ENCODE measurements around the gene HINT2. TPM values are rescaled to one million over a fixed set of nuclear protein-coding genes. Genes with fewer than 3 reads are reported as not detected.

The HINT2 gene
- total RNA-seq, 2 donors from 2014 or later, result 31.3 to 35.0 TPM

DNA sequence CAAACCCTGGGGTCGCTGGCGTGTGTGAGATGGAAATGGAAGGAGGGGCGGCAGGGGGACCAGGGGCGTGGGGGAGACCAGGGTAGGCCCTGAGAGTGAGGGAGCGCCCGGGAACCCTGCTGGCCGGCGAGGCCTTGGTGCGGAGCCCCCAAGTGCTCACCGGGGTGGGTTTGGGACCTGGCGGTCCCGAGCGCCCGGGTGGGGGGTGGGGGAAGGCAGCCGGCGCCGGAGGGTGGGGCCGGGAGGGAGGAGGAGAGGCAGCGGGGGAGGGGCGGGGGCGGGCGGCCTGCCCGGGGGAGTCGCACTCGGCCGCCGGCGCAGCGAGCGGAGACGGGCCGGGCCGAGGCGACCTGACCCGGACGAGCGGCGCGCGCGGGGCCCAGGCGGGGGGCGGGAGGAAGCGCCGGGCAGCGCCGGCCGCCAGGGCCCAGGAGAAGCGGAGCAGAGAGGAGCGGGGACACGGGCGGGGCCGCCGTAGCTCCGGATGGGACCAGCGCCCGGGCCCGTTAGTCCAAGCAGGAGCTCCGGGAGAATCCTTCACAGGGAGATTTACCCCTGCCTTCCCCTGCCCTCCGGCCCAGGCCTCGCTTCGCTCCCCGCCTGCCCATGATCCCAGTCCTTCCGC lies 23.4 kb downstream of the HINT2 start, which contains the start of gene NPR2:
Gene NPR2 (plus strand): TSS at position 295 of the 625 bp plus-strand sequence. CDS start 818 bp downstream, outside the sequence.
- H3K36me3 ChIP-seq, result no peaks in the 10 kb centered on the region
- no peaks in the 10 kb centered on the region for H3K9me3 ChIP-seq
- H3K27me3 ChIP-seq, result no peaks in the 10 kb centered on the region
- TF ChIP-seq CTCF (IDR thresholded peaks at IDR 0.05), result no peak
- peaks cover 0 to 41% of the 10 kb centered on the region in 2 donors for H3K4me1 ChIP-seq
- no peak for DNase-seq (ENCODE audit: low spot score)
- peak within 1 kb of the TSS; percentile 74 to 86 for H3K27ac ChIP-seq
- peak within 1 kb of the TSS; percentile 58 to 66 for H3K4me3 ChIP-seq

DNA sequence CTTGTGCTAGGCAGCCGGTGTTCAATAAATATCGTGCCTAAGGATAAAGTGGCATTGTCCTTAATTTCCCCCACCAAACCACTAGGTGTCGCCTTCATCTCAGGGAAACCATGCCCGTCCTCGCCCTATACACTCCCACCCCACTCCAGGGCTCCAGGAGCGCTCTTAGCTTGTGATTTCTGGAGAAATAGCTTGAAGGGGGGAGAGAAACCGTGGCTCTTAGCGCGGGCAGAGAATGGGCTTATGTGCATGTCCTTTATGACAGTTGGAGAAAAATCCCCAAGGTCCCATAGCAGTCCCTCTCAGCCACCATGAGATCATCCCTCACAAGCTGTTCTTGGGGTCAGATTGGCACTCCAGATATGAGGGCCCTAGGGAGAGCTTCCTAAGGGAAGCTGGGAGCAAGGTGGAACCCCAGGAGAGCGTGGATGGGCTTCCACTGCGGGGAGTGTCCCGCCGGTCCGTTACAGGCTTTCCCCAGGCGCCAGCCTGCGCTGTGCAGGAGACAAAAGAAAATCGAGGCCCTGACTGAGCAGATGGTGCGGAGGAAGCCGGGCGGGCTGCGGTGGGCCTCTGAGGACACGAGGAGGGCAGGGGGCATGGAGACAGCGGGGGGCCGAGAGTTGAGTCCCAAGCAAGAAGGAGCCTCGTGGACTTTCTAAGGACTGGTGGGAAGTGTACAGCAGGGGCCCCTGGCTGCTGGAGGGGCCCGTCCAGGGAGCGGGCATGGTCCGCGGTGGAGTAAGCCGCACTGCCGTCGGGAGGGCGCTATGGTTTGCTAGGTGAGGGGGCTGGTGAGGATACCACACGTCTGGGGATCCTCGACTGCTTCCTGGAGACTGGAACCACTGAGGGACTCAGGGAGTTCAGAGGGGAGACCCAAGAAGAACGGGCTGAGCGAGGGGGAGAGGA lies 24.2 kb downstream of the HINT2 start:
- H3K27ac ChIP-seq, result peak overlapping the region; percentile 74 to 86
- no peaks in the 10 kb centered on the region for H3K36me3 ChIP-seq
- no peaks in the 10 kb centered on the region for H3K9me3 ChIP-seq
- TF ChIP-seq CTCF (IDR thresholded peaks at IDR 0.05), result peak; percentile 67 to 91
- peak; percentile 81 for DNase-seq (ENCODE audit: low spot score)
- peak overlapping the region; percentile 58 to 66 for H3K4me3 ChIP-seq
- no peaks in the 10 kb centered on the region for H3K27me3 ChIP-seq
- peaks cover 0 to 41% of the 10 kb centered on the region in 2 donors for H3K4me1 ChIP-seq

DNA sequence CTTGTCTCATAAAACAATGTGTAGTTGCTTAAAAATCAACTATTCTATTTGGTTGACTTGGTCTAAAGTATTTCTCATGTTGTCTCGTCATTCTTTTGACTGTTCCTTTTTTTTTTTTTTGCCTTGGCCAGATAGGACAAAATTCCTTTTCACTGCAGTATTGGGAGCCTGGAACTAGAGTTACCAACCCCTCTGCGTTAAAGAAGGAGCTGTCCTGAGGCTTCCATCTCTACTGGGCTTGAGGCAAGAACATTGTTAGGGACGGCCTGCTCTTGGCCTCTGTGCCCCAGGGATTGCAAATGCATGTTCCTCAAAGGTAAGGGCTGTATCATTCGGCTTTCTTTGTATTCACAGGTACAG lies 24.8 kb downstream of the HINT2 start:
- no peak for TF ChIP-seq CTCF (IDR thresholded peaks at IDR 0.05)
- Histone ChIP-seq H3K27ac (no peak overlapping the region), H3K4me1 (peaks cover 0 to 41% of the 10 kb centered on the region in 2 donors), H3K27me3 (no peaks in the 10 kb centered on the region), H3K36me3 (no peaks in the 10 kb centered on the region), H3K9me3 (no peaks in the 10 kb centered on the region), H3K4me3 (no peak overlapping the region)
- no peak for DNase-seq (ENCODE audit: low spot score)

DNA sequence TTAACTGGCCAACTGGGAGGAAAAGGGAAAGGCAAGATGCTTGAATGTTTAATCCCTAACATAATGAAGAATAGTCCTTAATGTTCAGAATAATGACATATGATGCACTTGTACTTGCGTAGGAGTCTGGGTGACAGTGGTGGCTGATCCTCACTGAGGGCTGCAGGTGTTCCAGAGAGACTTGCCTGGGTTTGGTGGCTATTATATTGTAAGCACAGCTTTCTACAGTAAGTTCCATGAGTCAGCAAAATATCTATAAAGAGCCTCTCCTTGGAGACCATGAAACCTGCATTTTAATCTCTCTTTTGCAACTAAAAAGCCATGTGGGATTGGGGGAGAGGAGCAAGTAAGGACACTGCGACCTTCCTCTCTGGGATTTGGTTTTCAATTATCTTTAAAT lies 25.3 kb downstream of the HINT2 start:
- Histone ChIP-seq H3K4me1 (peaks cover 0 to 39% of the 10 kb centered on the region in 2 donors), H3K4me3 (no peak overlapping the region), H3K27me3 (no peaks in the 10 kb centered on the region), H3K9me3 (no peaks in the 10 kb centered on the region), H3K27ac (no peak overlapping the region), H3K36me3 (no peaks in the 10 kb centered on the region)
- TF ChIP-seq CTCF (IDR thresholded peaks at IDR 0.05), result no peak
- no peak for DNase-seq (ENCODE audit: low spot score)

DNA sequence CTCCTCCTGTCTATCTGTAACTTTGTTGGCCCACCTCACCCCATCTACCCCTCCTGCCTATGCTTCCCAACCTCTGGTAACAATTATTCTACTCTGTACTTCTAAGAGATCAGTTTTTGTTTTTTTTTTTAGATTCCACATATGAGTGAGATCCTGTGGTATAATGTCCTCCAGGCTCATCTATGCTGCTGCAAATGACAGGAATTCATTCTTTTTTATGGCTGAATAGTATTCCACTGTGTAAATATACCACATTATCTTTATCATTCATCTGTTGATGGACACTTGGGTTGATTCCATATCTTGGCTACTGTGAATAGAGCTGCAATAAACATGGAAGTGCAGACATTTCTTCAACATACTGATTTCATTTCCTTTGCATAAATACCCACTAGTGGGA lies 31.4 kb downstream of the HINT2 start:
- Histone ChIP-seq H3K4me3 (no peak overlapping the region), H3K27ac (no peak overlapping the region), H3K4me1 (no peaks in the 10 kb centered on the region), H3K36me3 (no peaks in the 10 kb centered on the region), H3K9me3 (no peaks in the 10 kb centered on the region), H3K27me3 (no peaks in the 10 kb centered on the region)
- no peak for TF ChIP-seq CTCF (IDR thresholded peaks at IDR 0.05)
- no peak for DNase-seq (ENCODE audit: low spot score)
